Fibroblast of lung (primary cell): ENCODE results near the gene RBM33. TPM values are rescaled to one million over a fixed set of nuclear protein-coding genes. Genes with fewer than 3 reads are reported as not detected.

Source experiments
- DNase-seq, 2 donors: peaks; one replicate each; pipeline versions ENCODE4 v3.0.0 to v3.0.0-alpha.2; 2010; ENCODE audit warnings: low read depth in 2 of 2
- H2AFZ ChIP-seq: 2 replicates; pipeline ENCODE4 v1.5.1; 2012; ENCODE audit warnings: low read length, control low read depth, inconsistent platforms
- H3K27ac ChIP-seq: 2 replicates; pipeline ENCODE4 v1.5.1; 2011; ENCODE audit warnings: low read length, control low read depth; ENCODE audit not compliant: insufficient read depth
- H3K27me3 ChIP-seq: 2 replicates; pipeline ENCODE4 v1.5.1; 2011; ENCODE audit warnings: mild to moderate bottlenecking, low read length; ENCODE audit not compliant: control insufficient read depth, insufficient read depth
- H3K36me3 ChIP-seq: 2 replicates; pipeline ENCODE4 v1.5.1; 2011; ENCODE audit warnings: low read length; ENCODE audit not compliant: control insufficient read depth, insufficient read depth
- H3K4me1 ChIP-seq: 2 replicates; pipeline ENCODE4 v1.5.1; 2011; ENCODE audit warnings: low read length; ENCODE audit not compliant: control insufficient read depth, insufficient read depth; ENCODE audit errors: extremely low read depth
- H3K4me2 ChIP-seq: 2 replicates; pipeline ENCODE4 v1.5.1; 2011; ENCODE audit warnings: low read length, control low read depth; ENCODE audit not compliant: insufficient read depth; ENCODE audit errors: extremely low read depth
- H3K4me3 ChIP-seq, 4 experiments: fragments of 200-600 bp in 1 of 4; sonication (generic) in 1 of 4; replicated peaks in 1 of 4; 2 replicates each; pipeline ENCODE4 v1.5.1; 2011 to 2016; ENCODE audit warnings: low read length in 4 of 4, low read depth in 3 of 4, mild to moderate bottlenecking in 3 of 4, control low read depth in 2 of 4, inconsistent platforms in 1 of 4, mixed read lengths in 1 of 4; ENCODE audit not compliant: insufficient read depth in 1 of 4; ENCODE audit errors: control extremely low read depth in 1 of 4
- H3K79me2 ChIP-seq: 2 replicates; pipeline ENCODE4 v1.5.1; 2012; ENCODE audit warnings: mild to moderate bottlenecking, low read length, inconsistent platforms; ENCODE audit not compliant: control insufficient read depth, insufficient read depth
- H3K9ac ChIP-seq: 2 replicates; pipeline ENCODE4 v1.5.1; 2011; ENCODE audit warnings: mild to moderate bottlenecking, low read length, control low read depth; ENCODE audit not compliant: insufficient read depth
- H3K9me3 ChIP-seq: 2 replicates; pipeline ENCODE4 v1.5.1; 2012; ENCODE audit warnings: low read depth, low read length; ENCODE audit not compliant: control insufficient read depth, insufficient read depth
- H4K20me1 ChIP-seq: 2 replicates; pipeline ENCODE4 v1.5.1; 2011; ENCODE audit warnings: low read length; ENCODE audit not compliant: control insufficient read depth, insufficient read depth; ENCODE audit errors: extremely low read depth
- EZH2 ChIP-seq: IDR thresholded peaks from 2 replicates; pipeline ENCODE4 v1.5.1; 2012; ENCODE audit warnings: low read length, control low read depth, mild to moderate bottlenecking; ENCODE audit errors: missing control alignments
- polyA plus RNA-seq, 2 donors: library from polyadenylated mRNA; depleted of rRNA in 1 of 2; stranded (reverse) in 1 of 2; unstranded in 1 of 2; fragments of >200 nt; gene quantifications; 2 replicates each; pipeline ENCODE4 v1.2.1, GENCODE V29; 2011 to 2012; ENCODE audit warnings: missing spikeins in 1 of 2
- total RNA-seq: library from RNA; depleted of rRNA; stranded (reverse); fragments of >200 nt; gene quantifications from 2 replicates; pipeline ENCODE4 v1.2.1, GENCODE V29; 2014
- TF ChIP-seq, protein P1 (sequence below), 2 donors: IDR thresholded peaks in 1 of 2; conservative IDR thresholded peaks in 1 of 2; 1 replicate in 1 of 2; 2 replicates in 1 of 2; pipeline ENCODE4 v1.5.1; 2011 to 2012; ENCODE audit warnings: low read length in 2 of 2, control low read depth in 1 of 2, inconsistent platforms in 1 of 2, low read depth in 1 of 2, mild to moderate bottlenecking in 1 of 2

RBM33 gene
- total and polyA plus RNA-seq, 2 donors (not counting 1 experiment from before 2014, with no cell fraction given) = 6.9 to 33.2 TPM

DNA sequence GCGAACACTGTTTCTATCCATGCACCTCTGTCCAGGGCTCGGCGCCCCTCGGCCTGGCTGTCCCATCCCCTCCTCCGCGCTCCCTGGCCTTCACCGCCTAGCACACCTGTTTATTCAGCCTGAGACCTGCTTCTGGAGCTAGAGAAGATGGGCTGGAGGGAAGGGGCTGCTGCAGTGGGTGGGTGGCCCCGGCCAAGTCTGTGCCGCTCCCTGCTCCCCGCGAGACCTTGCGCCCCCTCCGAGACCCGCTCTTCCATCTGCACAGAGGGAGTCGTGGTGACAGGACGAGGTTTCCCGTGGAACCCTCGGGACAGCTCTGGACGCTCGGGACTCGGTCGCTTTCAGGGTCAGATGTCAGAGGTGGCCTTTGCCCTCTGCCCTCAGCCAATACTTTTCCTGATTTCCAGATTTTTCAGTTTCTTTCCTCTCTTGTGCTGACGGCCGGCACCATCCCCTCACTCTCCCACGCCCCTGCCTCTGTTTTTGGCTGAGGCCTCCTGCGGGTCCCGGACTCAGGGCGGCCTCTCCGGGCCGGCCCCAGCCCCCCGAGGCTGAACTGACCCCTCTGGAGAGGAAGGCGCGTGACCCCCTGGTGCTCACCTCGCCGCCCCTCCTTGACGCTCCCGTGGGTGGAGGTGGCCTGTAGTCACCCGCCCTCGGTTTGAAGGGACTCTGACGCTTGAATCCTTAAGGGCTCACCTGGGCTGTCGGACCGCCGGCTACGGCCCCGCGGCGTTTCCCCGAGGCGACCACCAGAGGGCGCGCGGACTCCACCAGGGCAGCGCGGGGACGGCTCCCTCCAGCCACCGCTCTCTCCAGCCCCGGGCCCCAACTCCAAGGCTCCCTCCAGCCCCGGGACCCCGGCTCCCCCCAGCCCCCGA, 152.2 kb downstream of the RBM33 start:
- no peak for DNase-seq
- TF ChIP-seq, protein P1, sequence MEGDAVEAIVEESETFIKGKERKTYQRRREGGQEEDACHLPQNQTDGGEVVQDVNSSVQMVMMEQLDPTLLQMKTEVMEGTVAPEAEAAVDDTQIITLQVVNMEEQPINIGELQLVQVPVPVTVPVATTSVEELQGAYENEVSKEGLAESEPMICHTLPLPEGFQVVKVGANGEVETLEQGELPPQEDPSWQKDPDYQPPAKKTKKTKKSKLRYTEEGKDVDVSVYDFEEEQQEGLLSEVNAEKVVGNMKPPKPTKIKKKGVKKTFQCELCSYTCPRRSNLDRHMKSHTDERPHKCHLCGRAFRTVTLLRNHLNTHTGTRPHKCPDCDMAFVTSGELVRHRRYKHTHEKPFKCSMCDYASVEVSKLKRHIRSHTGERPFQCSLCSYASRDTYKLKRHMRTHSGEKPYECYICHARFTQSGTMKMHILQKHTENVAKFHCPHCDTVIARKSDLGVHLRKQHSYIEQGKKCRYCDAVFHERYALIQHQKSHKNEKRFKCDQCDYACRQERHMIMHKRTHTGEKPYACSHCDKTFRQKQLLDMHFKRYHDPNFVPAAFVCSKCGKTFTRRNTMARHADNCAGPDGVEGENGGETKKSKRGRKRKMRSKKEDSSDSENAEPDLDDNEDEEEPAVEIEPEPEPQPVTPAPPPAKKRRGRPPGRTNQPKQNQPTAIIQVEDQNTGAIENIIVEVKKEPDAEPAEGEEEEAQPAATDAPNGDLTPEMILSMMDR (conservative IDR thresholded peaks at IDR 0.05 in 1 of 2, IDR thresholded peaks at IDR 0.05 in 1 of 2; ENCODE audit: low read depth in 1 of 2, low read length in 2 of 2) = peak in 1 of 2 donors; percentile 62
- TF ChIP-seq EZH2 = no peak

DNA sequence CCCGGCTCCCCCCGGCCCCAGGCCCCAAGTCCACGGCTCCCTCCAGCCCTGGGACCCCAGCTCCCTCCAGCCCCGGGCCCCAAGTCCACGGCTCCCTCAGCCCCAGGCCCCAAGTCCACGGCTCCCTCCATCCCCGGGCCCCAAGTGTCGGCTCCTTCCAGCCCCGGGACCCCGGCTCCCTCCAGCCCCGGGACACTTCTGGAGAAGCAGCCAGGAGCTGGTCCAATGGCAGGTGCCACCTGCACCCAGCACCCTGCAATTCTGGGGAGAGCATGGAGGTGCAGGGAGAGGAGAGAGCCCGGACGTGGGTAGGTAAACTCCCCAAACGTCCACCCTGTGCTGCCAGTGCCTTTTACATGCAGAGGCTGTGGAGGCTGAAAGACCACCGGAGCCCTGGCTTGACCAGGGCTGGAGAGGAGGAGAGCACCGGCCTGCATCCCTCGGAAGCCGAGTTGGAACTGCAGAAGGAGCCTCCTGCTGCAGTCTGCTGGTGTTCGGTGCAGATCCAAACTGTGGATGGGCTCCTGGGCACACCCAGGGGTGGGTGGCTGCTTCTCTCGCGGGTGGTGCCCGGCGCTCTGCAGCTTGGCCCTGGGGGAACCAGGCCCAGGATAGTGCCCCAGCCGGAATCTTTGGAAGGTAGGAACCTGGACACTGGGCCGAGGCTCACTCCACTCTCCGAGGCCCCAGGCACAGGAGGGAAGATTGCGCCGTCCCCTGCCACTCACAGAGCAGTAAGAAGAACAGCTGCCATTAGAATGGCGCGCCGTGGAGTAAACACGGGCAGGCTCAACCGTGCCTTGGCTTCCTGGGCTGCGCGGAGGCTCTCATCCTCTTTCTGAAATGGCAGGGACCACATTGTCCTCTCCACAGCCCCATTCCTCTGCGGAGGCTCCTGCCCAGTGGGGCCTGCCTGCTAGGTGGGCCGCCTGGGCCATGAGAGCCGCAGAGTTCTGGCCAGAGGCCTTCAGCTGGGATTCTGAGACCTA, 153.1 kb downstream of the RBM33 start:
- H3K36me3 ChIP-seq = no peaks in the 10 kb centered on the region
- no peak overlapping the region for H3K27ac ChIP-seq
- no peak for DNase-seq
- no peaks in the 10 kb centered on the region for H3K79me2 ChIP-seq
- no peak overlapping the region for H3K4me2 ChIP-seq
- no peak overlapping the region for H3K9ac ChIP-seq
- TF ChIP-seq, protein P1 (conservative IDR thresholded peaks at IDR 0.05 in 1 of 2, IDR thresholded peaks at IDR 0.05 in 1 of 2; ENCODE audit: low read depth in 1 of 2, low read length in 2 of 2) = no peak
- no peak for TF ChIP-seq EZH2
- no peaks in the 10 kb centered on the region for H3K4me1 ChIP-seq
- no peaks in the 10 kb centered on the region for H4K20me1 ChIP-seq
- H3K9me3 ChIP-seq = no peaks in the 10 kb centered on the region
- H3K27me3 ChIP-seq = peaks cover 14% of the 10 kb centered on the region
- no peak overlapping the region for H3K4me3 ChIP-seq
- no peak overlapping the region for H2AFZ ChIP-seq

More for the DNA sequence above, 152.2 kb downstream of the RBM33 start:
- Histone ChIP-seq H3K4me1 (no peaks in the 10 kb centered on the region), H3K9ac (no peak overlapping the region), H3K9me3 (no peaks in the 10 kb centered on the region), H3K4me2 (peak overlapping the region; percentile 8), H2AFZ (no peak overlapping the region), H3K79me2 (no peaks in the 10 kb centered on the region), H4K20me1 (no peaks in the 10 kb centered on the region), H3K27me3 (peaks cover 10% of the 10 kb centered on the region), H3K27ac (no peak overlapping the region), H3K4me3 (no peak overlapping the region), H3K36me3 (no peaks in the 10 kb centered on the region)
